Aorta (tissue), 5 donors: ENCODE measurements around the gene PDGFRB. TPM values are rescaled to one million over a fixed set of nuclear protein-coding genes. Genes with fewer than 3 reads are reported as not detected.

Experiments
- ATAC-seq: fragments of 200-7000 bp; cut with Tn5 transposase; one replicate; pipeline ENCODE4 v1.9.1; 2022; ENCODE audit warnings: moderate library complexity; ENCODE audit not compliant: low FRiP score
- DNase-seq, 2 donors: peaks; one replicate each; pipeline ENCODE4 v3.0.0-alpha.2; 2020
- H3K27ac ChIP-seq, 2 donors: one replicate each; pipeline ENCODE4 v1.5.1; 2013; ENCODE audit warnings: low read length in 2 of 2, mild to moderate bottlenecking in 2 of 2, moderate library complexity in 2 of 2, control low read depth in 1 of 2, inconsistent platforms in 1 of 2, low read depth in 1 of 2
- H3K27me3 ChIP-seq, 2 donors: one replicate each; pipeline ENCODE4 v1.6.1; 2013; ENCODE audit warnings: control low read depth in 1 of 2, low read length in 1 of 2, mild to moderate bottlenecking in 1 of 2, moderate library complexity in 1 of 2; ENCODE audit not compliant: insufficient read depth in 2 of 2, control insufficient read depth in 1 of 2
- H3K36me3 ChIP-seq, 2 donors: one replicate each; pipeline ENCODE4 v1.6.1; 2013; ENCODE audit warnings: control low read depth in 1 of 2, low read length in 1 of 2, mild to moderate bottlenecking in 1 of 2; ENCODE audit not compliant: insufficient read depth in 2 of 2, control insufficient read depth in 1 of 2
- H3K4me1 ChIP-seq, 2 donors: one replicate each; pipeline ENCODE4 v1.6.1; 2013; ENCODE audit warnings: low read length in 2 of 2, control low read depth in 1 of 2, mild to moderate bottlenecking in 1 of 2, moderate library complexity in 1 of 2; ENCODE audit not compliant: insufficient read depth in 2 of 2, control insufficient read depth in 1 of 2
- H3K4me3 ChIP-seq, 2 donors: one replicate each; pipeline ENCODE4 v1.5.1; 2013; ENCODE audit warnings: low read length in 2 of 2, control low read depth in 1 of 2, mild to moderate bottlenecking in 1 of 2
- H3K9me3 ChIP-seq: one replicate; pipeline ENCODE4 v1.6.1; 2013; ENCODE audit warnings: mild to moderate bottlenecking, low read length; ENCODE audit not compliant: control insufficient read depth
- WGBS, 2 donors: extraction: QIAGEN DNeasy Blood & Tissue Kit; methylation state at CpG; one replicate each; pipeline ENCODE4 v1.1.7; 2013; 5-methylcytosine and 5-hydroxymethylcytosine counted together
- intact Hi-C, 2 donors: fragments of 100-400 bp; cut with DNase I; formaldehyde crosslinking; loops; one replicate each; pipeline versions ENCODE4 v1.14.2 to v1.15.0; 2022
- polyA plus RNA-seq, 2 donors: library from polyadenylated mRNA; stranded (reverse); fragments of 200-250 nt; gene quantifications; one replicate each; pipeline ENCODE4 v1.2.3, GENCODE V29; 2013
- total RNA-seq, 2 donors: library from RNA; stranded (reverse); fragmentation: NEBNext Ultra II Directional; extraction: Animal tissue kit (Norgen Biotek cat#: 25700); gene quantifications; one replicate each; pipeline ENCODE4 v1.2.1, GENCODE V29; 2021
- donor health status: healthy with polysubstance abuse.
- donor health status: Bipolar disorder and iron deficiency.
- donor health status: DM: no; HTN: no; CAD: no.
- donor health status: DM: no; HTN: no; CAD: no.
- donor health status: DM: yes; HTN: yes; CAD: no.

Gene PDGFRB
- total and polyA plus RNA-seq, 4 donors = 44.0 to 360 (median 285) TPM

DNA sequence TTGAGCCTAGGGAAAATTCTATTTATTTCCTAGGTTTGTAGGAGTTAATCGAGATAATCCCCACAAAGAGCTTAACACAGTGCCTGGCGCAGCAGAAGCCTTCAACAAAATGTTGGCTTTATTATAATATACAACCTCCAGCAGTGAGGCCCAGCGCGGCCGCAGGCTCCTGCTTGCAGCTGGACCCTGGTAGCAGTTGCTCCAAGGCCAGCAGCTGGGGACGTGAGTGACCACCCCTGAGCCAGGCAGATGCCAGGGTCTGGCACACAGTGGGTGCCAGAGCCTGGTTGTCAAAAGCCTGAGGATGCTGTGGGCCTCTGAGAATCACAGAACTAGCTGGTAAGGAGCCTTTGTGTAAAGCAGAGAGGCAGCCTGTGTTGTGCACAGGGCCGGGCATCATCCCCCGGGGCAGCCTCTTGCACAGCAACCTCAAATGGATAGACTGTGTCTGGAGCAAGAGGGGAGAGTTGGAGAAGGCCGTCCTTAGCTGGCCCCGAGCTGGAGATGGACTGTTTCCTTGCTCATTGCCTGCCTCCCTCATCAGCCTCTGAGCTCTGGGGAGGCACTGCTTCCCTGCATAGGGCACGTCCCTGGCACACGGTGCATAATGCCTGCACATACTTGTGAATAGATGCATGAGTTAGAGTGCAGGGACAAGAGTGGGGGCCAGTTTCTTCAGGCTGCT lies 86.5 kb downstream of the PDGFRB start:
- Histone ChIP-seq H3K27me3 (no peaks in the 10 kb centered on the region), H3K4me1 (no peaks in the 10 kb centered on the region), H3K36me3 (no peaks in the 10 kb centered on the region), H3K27ac (no peak overlapping the region), H3K9me3 (no peaks in the 10 kb centered on the region), H3K4me3 (no peak overlapping the region)
- intact Hi-C loops = no loop called here
- no peak for ATAC-seq
- DNase-seq = no peak
- 85 to 86% methylated on average over 12 of the region's 12 CpGs for WGBS, 2 donors

DNA sequence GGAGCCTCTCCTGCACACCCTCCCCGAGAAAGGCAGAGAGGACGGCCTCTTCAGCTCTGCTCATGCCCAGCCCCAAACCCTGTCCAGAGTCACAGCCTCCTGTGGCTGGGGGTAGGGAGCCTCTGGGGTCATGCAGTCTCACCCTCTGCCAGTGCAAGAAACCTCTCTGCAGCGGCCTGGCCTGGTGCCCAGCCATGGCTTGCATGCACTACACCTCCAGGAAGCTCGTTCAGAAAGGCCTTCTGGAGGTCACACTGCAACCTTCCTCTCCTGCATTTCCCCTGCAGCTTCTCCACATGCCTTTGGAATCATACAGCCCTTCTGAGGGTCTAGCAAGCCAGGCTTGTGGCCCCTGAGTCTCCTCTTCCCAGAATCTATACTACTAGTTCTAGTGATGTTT lies 87.2 kb downstream of the PDGFRB start:
- DNase-seq = no peak
- Histone ChIP-seq H3K36me3 (no peaks in the 10 kb centered on the region), H3K4me1 (no peaks in the 10 kb centered on the region)

DNA sequence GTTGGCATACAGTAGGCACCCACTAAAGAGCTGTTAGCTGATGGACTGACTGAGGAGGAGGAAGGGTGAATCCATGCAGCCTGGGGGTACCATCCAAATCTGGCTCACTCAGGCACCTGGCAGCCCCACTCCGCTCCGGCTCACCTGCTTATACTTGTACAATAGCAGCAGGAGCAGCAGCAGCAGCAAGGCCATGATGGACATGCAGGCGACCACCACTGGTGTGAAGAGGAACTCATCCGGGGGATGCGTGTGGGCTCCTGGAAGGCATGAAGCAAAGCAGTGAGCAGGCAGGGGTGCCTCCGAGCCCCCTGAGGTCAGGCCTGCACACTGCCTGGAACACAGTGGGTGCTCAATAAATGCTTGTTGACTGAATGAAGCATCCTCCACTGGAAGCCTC lies 87.6 kb downstream of the PDGFRB start:
- intact Hi-C loops = no loop called here
- H3K36me3 ChIP-seq = no peaks in the 10 kb centered on the region
- ATAC-seq (no peak), DNase-seq (no peak)
- no peak overlapping the region for H3K27ac ChIP-seq
- no peaks in the 10 kb centered on the region for H3K4me1 ChIP-seq
- no peak overlapping the region for H3K4me3 ChIP-seq
- H3K9me3 ChIP-seq = no peaks in the 10 kb centered on the region
- WGBS, 2 donors = 89 to 96% methylated on average over 6 of the region's 6 CpGs
- H3K27me3 ChIP-seq = no peaks in the 10 kb centered on the region

More for the DNA sequence above, 87.2 kb downstream of the PDGFRB start:
- no peak for ATAC-seq
- WGBS, 2 donors = 65 to 67% methylated on average over 4 of the region's 4 CpGs
- no peak overlapping the region for H3K27ac ChIP-seq
- intact Hi-C loops = no loop called here
- no peak overlapping the region for H3K4me3 ChIP-seq
- no peaks in the 10 kb centered on the region for H3K27me3 ChIP-seq
- H3K9me3 ChIP-seq = no peaks in the 10 kb centered on the region

DNA sequence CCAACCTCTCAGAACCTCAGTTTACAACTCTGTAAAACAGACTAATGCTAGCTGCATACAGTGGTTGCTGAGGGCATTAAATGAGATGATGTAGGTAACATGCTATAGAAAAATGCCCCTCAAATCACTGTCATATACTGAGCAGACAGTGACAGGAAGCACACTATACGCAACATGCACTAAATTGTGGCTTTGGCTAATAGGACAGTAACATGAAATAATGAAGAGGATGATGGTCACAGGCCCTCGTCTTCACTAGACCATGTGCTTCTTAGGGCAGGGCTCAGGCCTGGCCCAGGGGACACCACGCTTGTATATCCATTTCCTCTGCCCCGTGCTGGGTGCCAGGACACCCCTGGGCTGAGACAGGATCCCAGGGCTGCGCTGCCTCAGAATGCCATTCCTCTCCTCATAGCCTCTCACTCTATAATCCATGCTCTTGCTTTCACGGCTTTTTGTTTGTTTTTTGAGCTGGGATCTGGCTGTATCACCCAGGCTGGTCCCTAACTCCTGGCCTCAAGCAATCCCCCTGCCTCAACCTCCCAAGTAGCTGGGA lies 88.2 kb downstream of the PDGFRB start:
- Histone ChIP-seq H3K9me3 (no peaks in the 10 kb centered on the region), H3K27me3 (no peaks in the 10 kb centered on the region), H3K4me3 (no peak overlapping the region), H3K4me1 (no peaks in the 10 kb centered on the region), H3K27ac (no peak overlapping the region), H3K36me3 (no peaks in the 10 kb centered on the region)
- intact Hi-C loops = no loop called here
- WGBS, 2 donors = 91% methylated on average over 6 of the region's 6 CpGs
- ATAC-seq (no peak), DNase-seq (no peak)

DNA sequence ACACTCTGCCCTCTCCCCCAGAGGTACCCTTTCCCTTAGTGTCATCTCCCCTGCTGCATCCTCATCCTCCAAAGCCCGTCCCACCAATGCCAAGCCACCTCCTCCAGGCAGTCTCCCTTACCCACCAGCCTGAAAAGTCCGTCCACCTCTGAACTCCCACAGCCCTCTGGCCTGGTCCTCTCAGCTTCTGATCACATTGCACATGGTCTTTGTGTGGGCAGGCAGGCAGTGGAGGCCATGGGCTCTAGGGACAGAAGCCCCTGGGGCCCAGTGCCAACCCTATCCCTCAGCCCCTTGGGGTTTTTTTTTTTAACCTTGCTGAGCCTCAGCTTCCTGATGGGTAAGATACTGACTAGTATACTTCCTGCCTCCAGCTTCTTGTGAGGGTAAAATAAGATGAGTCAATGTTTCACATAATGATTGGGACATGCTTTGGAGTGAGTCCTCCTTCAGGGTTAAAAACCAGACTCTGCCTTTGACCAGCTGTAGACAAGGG lies 88.7 kb downstream of the PDGFRB start:
- WGBS, 2 donors = 91 to 93% methylated on average over 2 of the region's 2 CpGs
- Histone ChIP-seq H3K4me1 (no peaks in the 10 kb centered on the region), H3K27ac (no peak overlapping the region), H3K36me3 (no peaks in the 10 kb centered on the region), H3K27me3 (no peaks in the 10 kb centered on the region), H3K4me3 (no peak overlapping the region), H3K9me3 (no peaks in the 10 kb centered on the region)
- ATAC-seq = no peak
- intact Hi-C loops = no loop called here
- DNase-seq = no peak

DNA sequence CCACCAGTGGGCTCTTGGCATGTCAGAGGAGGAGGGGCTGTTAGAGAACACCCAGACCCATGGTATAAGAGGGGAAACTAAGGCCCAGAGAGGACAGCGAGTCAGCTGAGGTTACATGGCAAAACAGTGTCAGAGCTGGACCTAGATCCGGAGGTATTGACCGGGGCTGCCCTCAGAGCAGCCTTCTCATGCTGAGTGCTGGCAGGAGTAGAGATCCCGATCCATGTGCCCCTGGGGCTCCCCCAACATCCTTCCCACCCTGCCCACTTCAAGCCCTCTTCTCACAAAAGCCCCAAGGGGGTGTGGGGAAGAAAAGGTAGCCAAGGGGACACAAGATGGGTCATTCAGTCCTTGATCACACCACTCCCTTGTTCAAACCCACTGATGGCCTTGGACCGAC lies 89.2 kb downstream of the PDGFRB start:
- DNase-seq = no peak
- WGBS, 2 donors = 94 to 97% methylated on average over 5 of the region's 5 CpGs
- intact Hi-C loops = no loop called here
- Histone ChIP-seq H3K27ac (no peak overlapping the region), H3K4me3 (no peak overlapping the region), H3K27me3 (no peaks in the 10 kb centered on the region), H3K36me3 (no peaks in the 10 kb centered on the region), H3K4me1 (no peaks in the 10 kb centered on the region), H3K9me3 (no peaks in the 10 kb centered on the region)
- ATAC-seq = no peak

DNA sequence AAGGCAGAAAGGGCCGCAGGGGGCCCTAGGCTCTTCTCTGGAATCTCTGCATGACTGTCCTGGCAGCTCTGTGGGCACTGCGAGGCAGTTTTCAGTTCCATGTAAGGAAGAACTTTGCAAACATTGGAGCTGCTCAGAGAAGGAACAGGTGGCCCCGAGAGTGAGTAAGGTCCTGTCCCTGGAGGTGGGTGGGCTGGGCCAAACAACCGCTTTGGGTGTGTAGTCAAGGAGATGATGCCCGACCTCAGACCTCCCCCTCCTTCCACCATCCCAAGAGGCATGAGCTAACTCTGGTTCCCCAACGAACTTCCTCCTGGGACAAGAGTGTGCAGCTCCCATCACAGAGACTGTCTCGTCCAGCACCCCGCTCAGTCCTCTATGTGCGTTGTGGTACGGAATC lies 89.8 kb downstream of the PDGFRB start:
- peak; percentile 75 for ATAC-seq
- Histone ChIP-seq H3K9me3 (no peaks in the 10 kb centered on the region), H3K27ac (no peak overlapping the region), H3K4me1 (no peaks in the 10 kb centered on the region), H3K4me3 (no peak overlapping the region), H3K27me3 (no peaks in the 10 kb centered on the region), H3K36me3 (no peaks in the 10 kb centered on the region)
- intact Hi-C loops = no loop called here
- 48 to 64% methylated on average over 10 of the region's 10 CpGs for WGBS, 2 donors
- peak; percentile 76 to 88 for DNase-seq

DNA sequence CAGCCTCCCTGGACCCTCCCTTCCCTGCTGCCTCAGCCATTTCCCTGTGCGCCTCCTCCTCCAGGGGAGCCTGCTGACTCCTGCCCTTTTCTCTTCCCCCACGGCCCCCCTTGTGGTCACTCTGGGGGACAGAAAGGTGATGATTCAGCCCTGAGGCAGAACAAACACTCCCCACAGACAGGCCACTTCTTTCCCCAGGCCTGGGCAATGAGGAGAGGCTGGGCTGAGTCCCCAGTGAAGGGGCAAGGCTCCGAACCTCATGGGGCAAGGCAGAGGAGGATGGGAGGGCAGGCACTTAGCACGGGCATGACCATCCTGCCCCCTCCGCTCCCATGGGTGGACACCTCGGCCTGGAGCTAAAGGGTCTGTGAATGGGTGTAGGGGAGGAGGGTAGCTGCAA lies 90.3 kb downstream of the PDGFRB start:
- Histone ChIP-seq H3K36me3 (no peaks in the 10 kb centered on the region), H3K9me3 (no peaks in the 10 kb centered on the region), H3K4me1 (no peaks in the 10 kb centered on the region), H3K4me3 (no peak overlapping the region), H3K27ac (no peak overlapping the region), H3K27me3 (no peaks in the 10 kb centered on the region)
- WGBS, 2 donors = 73 to 80% methylated on average over 6 of the region's 6 CpGs
- intact Hi-C loops = no loop called here
- peak; percentile 49 for ATAC-seq
- peak in 1 of 2 donors; percentile 83 for DNase-seq

DNA sequence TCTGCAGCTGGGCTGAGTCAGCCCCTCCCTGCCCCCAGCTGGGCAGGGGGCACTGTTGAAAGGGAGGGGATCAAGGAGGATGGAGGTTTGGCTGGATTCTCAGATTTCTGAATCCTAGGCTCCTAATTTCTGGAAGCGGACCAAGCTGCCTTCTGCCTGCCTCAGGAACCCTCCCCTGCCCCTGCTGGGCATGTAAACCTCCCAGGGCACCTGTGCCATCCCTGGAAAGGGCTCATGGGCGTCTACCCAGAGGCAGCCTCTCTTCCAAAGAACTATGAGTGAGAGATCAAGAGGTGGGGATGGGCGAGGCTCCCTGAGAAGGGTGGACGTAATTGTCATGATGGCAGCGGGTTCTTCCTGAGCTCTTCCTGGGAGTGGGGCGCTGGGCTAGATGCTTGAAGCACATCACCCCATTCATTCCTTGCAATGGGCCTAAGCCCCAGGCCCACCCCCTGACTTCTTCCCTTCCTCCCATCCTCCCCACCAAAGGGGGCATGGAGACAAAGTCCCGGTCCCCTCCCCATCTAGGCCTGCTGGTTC lies 90.9 kb downstream of the PDGFRB start:
- Histone ChIP-seq H3K4me1 (no peaks in the 10 kb centered on the region), H3K9me3 (no peaks in the 10 kb centered on the region), H3K27me3 (no peaks in the 10 kb centered on the region), H3K27ac (no peak overlapping the region), H3K4me3 (no peak overlapping the region), H3K36me3 (no peaks in the 10 kb centered on the region)
- WGBS, 2 donors = 86 to 93% methylated on average over 7 of the region's 7 CpGs
- intact Hi-C loops = no loop called here
- no peak for ATAC-seq
- no peak for DNase-seq
